Activated naive CD4-positive, alpha-beta T cell treated with anti-CD3 and anti-CD28 coated beads, Interleukin-2, amount 50 U/mL, for 72 hours (primary cell): ENCODE results near the gene BEX3. TPM values are rescaled to one million over a fixed set of nuclear protein-coding genes. Genes with fewer than 3 reads are reported as not detected.
"Not testable (repeated sequence)": the region's sequence is repeated elsewhere in the genome, so short reads cannot be mapped to it uniquely, and the experiment has no call there.

Experiments used
- ATAC-seq, 2 donors: fragments of 150-1000 bp; cut with Tn5 transposase; 2 replicates each; pipeline ENCODE4 v1.10.0; 2021; ENCODE audit warnings: mild to moderate bottlenecking in 2 of 2, moderate library complexity in 2 of 2
- DNase-seq, 2 donors: peaks; one replicate each; pipeline ENCODE4 v3.0.0; 2021 to 2022; ENCODE audit warnings: low spot score in 2 of 2
- H3K27ac Mint-ChIP-seq, 2 donors: one replicate each; pipeline ENCODE4 v1.8.0; 2022; ENCODE audit warnings: mild to moderate bottlenecking in 2 of 2, mixed read lengths in 2 of 2
- H3K36me3 Mint-ChIP-seq, 2 donors: one replicate each; pipeline ENCODE4 v1.8.0; 2022; ENCODE audit warnings: mixed read lengths in 2 of 2
- H3K9me3 Mint-ChIP-seq, 2 donors: one replicate each; pipeline ENCODE4 v1.8.0; 2022; ENCODE audit warnings: mixed read lengths in 2 of 2
- total RNA-seq, 2 donors: library from RNA; stranded (reverse); gene quantifications; one replicate each; pipeline ENCODE4 v1.2.3, GENCODE V29; 2022

BEX3 gene
- total RNA-seq, 2 donors from 2014 or later, result 6.0 to 36.8 TPM

GRCh38 chrX:103406256-103406655 is 29.9 kb downstream of the BEX3 start:
- DNase-seq, result no peak
- no peak overlapping the region for H3K27ac Mint-ChIP-seq
- no peaks in the 10 kb centered on the region for H3K36me3 Mint-ChIP-seq
- ATAC-seq, result no peak
- no peaks in the 10 kb centered on the region for H3K9me3 Mint-ChIP-seq

GRCh38 chrX:103407776-103408175 is 31.4 kb downstream of the BEX3 start:
- no peak for ATAC-seq
- H3K9me3 Mint-ChIP-seq, result no peaks in the 10 kb centered on the region
- no peaks in the 10 kb centered on the region for H3K36me3 Mint-ChIP-seq
- no peak overlapping the region for H3K27ac Mint-ChIP-seq
- no peak for DNase-seq

- not testable (repeated sequence) for DNase-seq, H3K9me3 Mint-ChIP-seq, H3K27ac Mint-ChIP-seq, ATAC-seq, H3K36me3 Mint-ChIP-seq
These were observed 35.4 kb downstream of the BEX3 start for GRCh38 chrX:103411721-103412120.

- no peaks in the 10 kb centered on the region for H3K9me3 Mint-ChIP-seq
- DNase-seq (no peak), ATAC-seq (no peak)
- no peak overlapping the region for H3K27ac Mint-ChIP-seq
- H3K36me3 Mint-ChIP-seq, result no peaks in the 10 kb centered on the region
These were observed 37.5 kb downstream of the BEX3 start for GRCh38 chrX:103413705-103414387.

- ATAC-seq (no peak), DNase-seq (no peak)
- Mint-ChIP-seq H3K27ac (no peak overlapping the region), H3K36me3 (no peaks in the 10 kb centered on the region), H3K9me3 (no peaks in the 10 kb centered on the region)
These were observed 38.2 kb downstream of the BEX3 start for GRCh38 chrX:103414561-103414960.

GRCh38 chrX:103415068-103415467 is 38.7 kb downstream of the BEX3 start:
- Mint-ChIP-seq H3K9me3 (no peaks in the 10 kb centered on the region), H3K27ac (no peak overlapping the region), H3K36me3 (no peaks in the 10 kb centered on the region)
- DNase-seq (no peak), ATAC-seq (peak in 1 of 2 donors; percentile 67)

GRCh38 chrX:103415528-103415927 is 39.2 kb downstream of the BEX3 start:
- H3K9me3 Mint-ChIP-seq, result no peaks in the 10 kb centered on the region
- no peak overlapping the region for H3K27ac Mint-ChIP-seq
- ATAC-seq, result peak in 1 of 2 donors; percentile 96
- no peaks in the 10 kb centered on the region for H3K36me3 Mint-ChIP-seq
- DNase-seq, result no peak

- H3K27ac Mint-ChIP-seq, result no peak overlapping the region
- DNase-seq (no peak), ATAC-seq (no peak)
- H3K9me3 Mint-ChIP-seq, result no peaks in the 10 kb centered on the region
- no peaks in the 10 kb centered on the region for H3K36me3 Mint-ChIP-seq
These were observed 41.0 kb downstream of the BEX3 start for GRCh38 chrX:103417370-103417769.

- Mint-ChIP-seq H3K9me3 (no peaks in the 10 kb centered on the region), H3K27ac (no peak overlapping the region), H3K36me3 (no peaks in the 10 kb centered on the region)
- DNase-seq, result no peak
- no peak for ATAC-seq
These were observed 41.6 kb downstream of the BEX3 start for GRCh38 chrX:103417933-103418332.

GRCh38 chrX:103418811-103419340 is 42.5 kb downstream of the BEX3 start:
- no peak overlapping the region for H3K27ac Mint-ChIP-seq
- no peak for DNase-seq
- H3K9me3 Mint-ChIP-seq, result no peaks in the 10 kb centered on the region
- no peak for ATAC-seq
- H3K36me3 Mint-ChIP-seq, result no peaks in the 10 kb centered on the region

- no peak for ATAC-seq
- no peaks in the 10 kb centered on the region for H3K36me3 Mint-ChIP-seq
- no peaks in the 10 kb centered on the region for H3K9me3 Mint-ChIP-seq
- no peak overlapping the region for H3K27ac Mint-ChIP-seq
- no peak for DNase-seq
These were observed 47.8 kb downstream of the BEX3 start for GRCh38 chrX:103423955-103424638.

Other genes starting within 250 kb of the BEX3 start
- 10 to 100 TPM; 11.5 to 11.8 TPM for gene BEX4, start 161.4 kb upstream of the BEX3 start, total RNA-seq
- 10 to 100 TPM; 22.2 to 42.5 TPM for gene TCEAL8, start 121.4 kb upstream of the BEX3 start, total RNA-seq
- gene TCEAL5, start 99.8 kb upstream of the BEX3 start, total RNA-seq, result not detected
- gene BEX2, start 65.5 kb upstream of the BEX3 start, total RNA-seq, result 10 to 100 TPM; 11.9 to 16.4 TPM
- not detected for gene TCEAL7, start 46.3 kb upstream of the BEX3 start, total RNA-seq
- gene TCEAL9, start 20.0 kb upstream of the BEX3 start, total RNA-seq, result 1 to 10 TPM in 1 of 2 donors, under 1 TPM in 1; 0.80 to 3.2 TPM
- gene RAB40A, start 143.0 kb downstream of the BEX3 start, total RNA-seq, result under 1 TPM; 0.14 to 0.68 TPM
- 10 to 100 TPM; 18.5 to 19.0 TPM for gene TCEAL4, start 209.0 kb downstream of the BEX3 start, total RNA-seq
- gene TCEAL3, start 231.4 kb downstream of the BEX3 start, total RNA-seq, result 1 to 10 TPM; 4.8 to 8.7 TPM